ENCODE measurements around the gene AHI1. TPM values are rescaled to one million over a fixed set of nuclear protein-coding genes. Genes with fewer than 3 reads are reported as not detected.
A peak's percentile ranks its signal among the peaks of the same experiment; 100 is the strongest.

Gene AHI1
- total RNA-seq, 2 experiments from 2014 or later, result 21.4 to 33.9 TPM

GRCh38 chr6:135323202-135323668, 174.3 kb downstream of the AHI1 start:
- BruUV-seq (replicated peaks), result no TSS peak
- ChIA-PET POLR2A (interaction anchor here (0.6 to 2.3 kb wide), 14 partner anchors 8 to 1139 kb away, joined by 3 to 7 read pairs (median 4); no protein-coding TSS in a partner anchor), CTCF (ENCODE audit: unreplicated experiment) (no interaction called here)
- intact Hi-C loops (cut with micrococcal nuclease; ENCODE audit: unreplicated experiment), result no loop called here
- Histone ChIP-seq H3K9me3 (ENCODE audit: low read length) (no peaks in the 10 kb centered on the region), H3K79me2 (ENCODE audit: insufficient read depth, low read depth, low read length) (no peaks in the 10 kb centered on the region), H3K9me2 (ENCODE audit: insufficient read depth, low read length) (no peaks in the 10 kb centered on the region), H3K27ac (ENCODE audit: low read depth, low read length, poor library complexity, severe bottlenecking) (peak overlapping the region; percentile 6), H3K36me3 (ENCODE audit: insufficient read depth, low read length) (no peaks in the 10 kb centered on the region), H3K4me1 (ENCODE audit: insufficient read depth, low read length, poor library complexity, severe bottlenecking) (peaks cover 25% of the 10 kb centered on the region), H4K20me1 (ENCODE audit: insufficient read depth, low read length) (no peaks in the 10 kb centered on the region), H3K4me2 (ENCODE audit: low read length) (peak overlapping the region; percentile 13; the same call in 1 of the 2 replicates), H2AFZ (ENCODE audit: low read length) (peak overlapping the region; percentile 61), H3K4me3 (ENCODE audit: low read depth, low read length, poor library complexity, severe bottlenecking) (no peak overlapping the region)
- peak; percentile 68 for DNase-seq (ENCODE audit: low spot score)
- TF ChIP-seq CTCF (conservative IDR thresholded peaks at IDR 0.05; ENCODE audit: low read length) (no peak), EZH2phosphoT487 (IDR thresholded peaks at IDR 0.05; ENCODE audit: borderline replicate concordance, low read depth, low read length) (no peak)

GRCh38 chr6:135322427-135323201, 174.9 kb downstream of the AHI1 start:
- H3K9me3 ChIP-seq (ENCODE audit: low read length), result no peaks in the 10 kb centered on the region
- POLR2A ChIA-PET, result interaction anchor here (0.6 to 2.3 kb wide), 14 partner anchors 8 to 1139 kb away, joined by 3 to 7 read pairs (median 4); no protein-coding TSS in a partner anchor
- BruUV-seq (replicated peaks), result no TSS peak
- H3K4me2 ChIP-seq (ENCODE audit: low read length), result peak overlapping the region; percentile 13; the same call in 1 of the 2 replicates
- DNase-seq (ENCODE audit: low spot score), result peak; percentile 20
- peaks cover 25% of the 10 kb centered on the region for H3K4me1 ChIP-seq (ENCODE audit: insufficient read depth, low read length, poor library complexity, severe bottlenecking)
- peak overlapping the region; percentile 6 for H3K27ac ChIP-seq (ENCODE audit: low read depth, low read length, poor library complexity, severe bottlenecking)
- CTCF ChIA-PET (ENCODE audit: unreplicated experiment), result no interaction called here
- TF ChIP-seq EZH2phosphoT487 (IDR thresholded peaks at IDR 0.05; ENCODE audit: borderline replicate concordance, low read depth, low read length) (no peak), CTCF (conservative IDR thresholded peaks at IDR 0.05; ENCODE audit: low read length) (no peak)
- H3K36me3 ChIP-seq (ENCODE audit: insufficient read depth, low read length), result no peaks in the 10 kb centered on the region
- intact Hi-C loops (cut with micrococcal nuclease; ENCODE audit: unreplicated experiment), result no loop called here
- peak overlapping the region; percentile 61 for H2AFZ ChIP-seq (ENCODE audit: low read length)
- no peaks in the 10 kb centered on the region for H3K9me2 ChIP-seq (ENCODE audit: insufficient read depth, low read length)
- H3K79me2 ChIP-seq (ENCODE audit: insufficient read depth, low read depth, low read length), result no peaks in the 10 kb centered on the region
- no peaks in the 10 kb centered on the region for H4K20me1 ChIP-seq (ENCODE audit: insufficient read depth, low read length)
- no peak overlapping the region for H3K4me3 ChIP-seq (ENCODE audit: low read depth, low read length, poor library complexity, severe bottlenecking)
